ENCODE data around the gene C17orf113.

- no peak for TF ChIP-seq CTCF (IDR thresholded peaks at IDR 0.05; ENCODE audit: low read depth, low read length, missing input control)
- no peak for TF ChIP-seq MAX (IDR thresholded peaks at IDR 0.05)
- TF ChIP-seq SP1 (IDR thresholded peaks at IDR 0.05) = no peak
- TF ChIP-seq RAD21 (IDR thresholded peaks at IDR 0.05) = no peak
- TF ChIP-seq REST (IDR thresholded peaks at IDR 0.05) = no peak
- TF ChIP-seq GABPA (IDR thresholded peaks at IDR 0.05 in 1 of 2, conservative IDR thresholded peaks at IDR 0.05 in 1 of 2) = no peak
- TF ChIP-seq YY1 (IDR thresholded peaks at IDR 0.05) = no peak
- no peak for TF ChIP-seq TAF1 (conservative IDR thresholded peaks at IDR 0.05)
- no peak for TF ChIP-seq RXRA (IDR thresholded peaks at IDR 0.05)
These were observed 6.2 kb upstream of the C17orf113 start for GRCh38 chr17:42056635-42057034.

Data from liver (tissue), 3 donors.